ENCODE data around the gene RMND5B.

DNA sequence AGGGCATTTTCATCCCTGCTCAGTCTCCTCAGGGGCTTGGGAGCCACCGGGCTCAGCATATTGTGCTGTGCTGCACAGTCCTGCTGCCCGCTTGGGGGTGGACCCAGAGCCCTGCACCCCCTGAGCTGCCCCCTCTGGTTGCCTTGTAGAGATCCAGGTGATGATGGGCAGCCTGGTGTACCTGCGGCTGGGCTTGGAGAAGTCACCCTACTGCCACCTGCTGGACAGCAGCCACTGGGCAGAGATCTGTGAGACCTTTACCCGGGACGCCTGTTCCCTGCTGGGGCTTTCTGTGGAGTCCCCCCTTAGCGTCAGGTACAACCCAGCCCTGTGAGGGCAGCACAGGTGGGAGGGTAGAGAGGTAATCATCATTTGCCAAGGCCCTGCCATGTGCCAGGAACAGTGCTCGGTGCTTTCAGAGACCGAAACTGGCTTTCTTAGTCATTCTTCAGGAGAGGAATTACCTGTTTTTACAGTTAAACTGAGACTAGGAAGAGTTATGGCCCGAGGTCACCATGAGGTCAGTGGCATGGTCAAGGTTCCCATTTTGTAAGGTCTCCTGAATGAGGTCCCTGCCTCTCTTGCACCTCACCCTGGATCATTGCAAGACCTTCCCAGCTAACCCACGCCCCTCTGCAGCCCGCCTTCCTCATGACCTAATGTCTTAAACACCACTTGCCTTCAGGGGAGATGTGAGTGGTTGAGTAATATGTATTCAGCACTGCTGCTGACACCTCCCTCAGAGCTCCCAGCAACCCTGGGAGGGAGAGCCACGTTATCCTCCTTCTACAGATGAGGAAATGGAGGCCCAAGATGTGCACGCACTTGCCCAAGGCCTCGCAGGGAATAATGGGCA lies 15.4 kb downstream of the RMND5B start:
- TF ChIP-seq, protein P1, sequence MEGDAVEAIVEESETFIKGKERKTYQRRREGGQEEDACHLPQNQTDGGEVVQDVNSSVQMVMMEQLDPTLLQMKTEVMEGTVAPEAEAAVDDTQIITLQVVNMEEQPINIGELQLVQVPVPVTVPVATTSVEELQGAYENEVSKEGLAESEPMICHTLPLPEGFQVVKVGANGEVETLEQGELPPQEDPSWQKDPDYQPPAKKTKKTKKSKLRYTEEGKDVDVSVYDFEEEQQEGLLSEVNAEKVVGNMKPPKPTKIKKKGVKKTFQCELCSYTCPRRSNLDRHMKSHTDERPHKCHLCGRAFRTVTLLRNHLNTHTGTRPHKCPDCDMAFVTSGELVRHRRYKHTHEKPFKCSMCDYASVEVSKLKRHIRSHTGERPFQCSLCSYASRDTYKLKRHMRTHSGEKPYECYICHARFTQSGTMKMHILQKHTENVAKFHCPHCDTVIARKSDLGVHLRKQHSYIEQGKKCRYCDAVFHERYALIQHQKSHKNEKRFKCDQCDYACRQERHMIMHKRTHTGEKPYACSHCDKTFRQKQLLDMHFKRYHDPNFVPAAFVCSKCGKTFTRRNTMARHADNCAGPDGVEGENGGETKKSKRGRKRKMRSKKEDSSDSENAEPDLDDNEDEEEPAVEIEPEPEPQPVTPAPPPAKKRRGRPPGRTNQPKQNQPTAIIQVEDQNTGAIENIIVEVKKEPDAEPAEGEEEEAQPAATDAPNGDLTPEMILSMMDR (IDR thresholded peaks at IDR 0.05): peak; percentile 29 to 55 (median 54)
- TF ChIP-seq POLR2A (IDR thresholded peaks at IDR 0.05) (no peak), POLR2AphosphoS5 (IDR thresholded peaks at IDR 0.05; ENCODE audit: insufficient read depth in 1 of 2, low read depth in 1 of 2) (peak; percentile 26 to 28)

All from vagina (tissue), 2 donors.